GM12878 (cell line): ENCODE measurements around the gene MVP. TPM values are rescaled to one million over a fixed set of nuclear protein-coding genes. Genes with fewer than 3 reads are reported as not detected.

Source experiments
- ATAC-seq: fragments of 200-7000 bp; cut with Tn5 transposase; 3 replicates; pipeline ENCODE4 v1.9.1; 2020; ENCODE audit warnings: mild to moderate bottlenecking, moderate library complexity
- BruUV-seq: library from RNA; stranded (reverse); fragments of 400-500 nt; replicated peaks from 2 replicates; lab custom pipeline; 2021; lab: Mats Ljungman, UMichigan
- CTCF ChIA-PET: fragments of 300-600 bp; sonication (Branson Sonifier 250); formaldehyde crosslinking; extraction: SDS; loops from one replicate; lab custom pipeline; 2021; ENCODE audit warnings: inconsistent platforms; lab: Yijun Ruan, JAX
- POLR2A ChIA-PET: fragments of 350-600 bp; formaldehyde crosslinking; extraction: SDS; loops from one replicate; lab custom pipeline; 2021; ENCODE audit warnings: inconsistent platforms; lab: Charles Lee
- RAD21 ChIA-PET: fragments of 300-600 bp; sonication (Branson Sonifier 250); formaldehyde crosslinking; loops from one replicate; lab custom pipeline; 2023; ENCODE audit warnings: antibody characterized with exemption; ENCODE audit not compliant: unreplicated experiment; lab: Charles Lee
- SMC1A ChIA-PET: fragments of 300-600 bp; sonication (Branson Sonifier 250); formaldehyde crosslinking; loops from one replicate; lab custom pipeline; 2023; ENCODE audit not compliant: unreplicated experiment, uncharacterized antibody; lab: Charles Lee
- DNase-seq: peaks from one replicate; pipeline ENCODE4 v3.0.0-alpha.2; 2011; ENCODE audit warnings: low read depth, low spot score
- FAIRE-seq: peaks from 3 replicates; lab custom pipeline; 2011; peaks lifted over from hg19 to GRCh38; lab: Jason Lieb, UNC
- H2AFZ ChIP-seq: 2 replicates; pipeline ENCODE4 v1.6.0; 2011; ENCODE audit warnings: low read depth, low read length, control low read depth; ENCODE audit not compliant: control insufficient read depth
- H3K27ac ChIP-seq: 2 replicates; pipeline ENCODE4 v1.5.1; 2011; ENCODE audit warnings: control low read depth; ENCODE audit not compliant: control insufficient read depth, insufficient read depth
- H3K27me3 ChIP-seq, 2 experiments: replicated peaks in 1 of 2; 2 replicates each; pipeline versions ENCODE4 v1.6.0 to v1.6.1; 2011; ENCODE audit warnings: low read length in 1 of 2; ENCODE audit not compliant: control insufficient read depth in 2 of 2, insufficient read depth in 2 of 2
- H3K36me3 ChIP-seq, 2 experiments: 2 replicates each; pipeline ENCODE4 v1.5.1; 2011; ENCODE audit warnings: low read length in 1 of 2; ENCODE audit not compliant: control insufficient read depth in 2 of 2, insufficient read depth in 2 of 2
- H3K4me1 ChIP-seq: 2 replicates; pipeline ENCODE4 v1.6.1; 2011; ENCODE audit warnings: mild to moderate bottlenecking, low read length, moderate library complexity, mixed read lengths; ENCODE audit not compliant: control insufficient read depth, insufficient read depth
- H3K4me2 ChIP-seq: 2 replicates; pipeline ENCODE4 v1.6.0; 2011; ENCODE audit warnings: control low read depth; ENCODE audit not compliant: control insufficient read depth, insufficient read depth
- H3K4me3 ChIP-seq: fragments of 200-600 bp; sonication (generic); 2 replicates; pipeline ENCODE4 v1.5.1; 2016
- H3K79me2 ChIP-seq: 2 replicates; pipeline ENCODE4 v1.6.0; 2011; ENCODE audit warnings: low read length; ENCODE audit not compliant: control insufficient read depth, insufficient read depth
- H3K9ac ChIP-seq: 2 replicates; pipeline ENCODE4 v1.8.0; 2011; ENCODE audit warnings: low read length, control low read depth, mixed read lengths; ENCODE audit not compliant: control insufficient read depth, insufficient read depth
- H3K9me3 ChIP-seq: replicated peaks from 3 replicates; pipeline ENCODE4 v1.5.1; 2011; ENCODE audit warnings: mild to moderate bottlenecking, low read length; ENCODE audit not compliant: control insufficient read depth, insufficient read depth
- H4K20me1 ChIP-seq: 2 replicates; pipeline ENCODE4 v1.6.0; 2011; ENCODE audit not compliant: control insufficient read depth, insufficient read depth
- DPF2 ChIP-seq: fragments of 450-650 bp; IDR thresholded peaks from 2 replicates; pipeline ENCODE4 v1.6.1; 2017; ENCODE audit warnings: mild to moderate bottlenecking
- FOS ChIP-seq: IDR thresholded peaks from 3 replicates; pipeline ENCODE4 v1.6.1; 2011; ENCODE audit warnings: borderline replicate concordance; ENCODE audit not compliant: insufficient read length; ENCODE audit errors: extremely low read depth
- IRF5 ChIP-seq: fragments of 450-650 bp; IDR thresholded peaks from 2 replicates; pipeline ENCODE4 v1.6.1; 2017; ENCODE audit warnings: borderline replicate concordance
- NBN ChIP-seq: fragments of 450-650 bp; IDR thresholded peaks from 2 replicates; pipeline ENCODE4 v1.6.1; 2016
- NKRF ChIP-seq: fragments of 450-650 bp; conservative IDR thresholded peaks from 2 replicates; pipeline ENCODE4 v1.6.1; 2017; ENCODE audit warnings: mild to moderate bottlenecking, moderate library complexity
- NR2F1 ChIP-seq: fragments of 450-650 bp; conservative IDR thresholded peaks from 2 replicates; pipeline ENCODE4 v1.6.1; 2017; ENCODE audit warnings: mild to moderate bottlenecking
- RAD21 ChIP-seq: IDR thresholded peaks from 2 replicates; pipeline ENCODE4 v1.6.1; 2011; ENCODE audit warnings: mild to moderate bottlenecking, low read depth, low read length, moderate library complexity; ENCODE audit not compliant: insufficient read depth
- SIX5 ChIP-seq: IDR thresholded peaks from 2 replicates; pipeline ENCODE4 v1.6.1; 2011; ENCODE audit warnings: mild to moderate bottlenecking, low read depth, low read length, moderate library complexity; ENCODE audit not compliant: severe bottlenecking
- SREBF1 ChIP-seq: IDR thresholded peaks from 2 replicates; pipeline ENCODE4 v1.6.1; 2012; ENCODE audit warnings: mild to moderate bottlenecking, low read length
- ZNF274 ChIP-seq: IDR thresholded peaks from one replicate; pipeline ENCODE4 v1.8.0; 2011; ENCODE audit not compliant: insufficient read length, insufficient read depth
- WGBS: methylation state at CpG from one replicate; pipeline ENCODE4 v1.1.6; 2016; ENCODE audit warnings: low lambda C conversion rate; ENCODE audit not compliant: insufficient replicate concordance, insufficient coverage; ENCODE audit errors: missing lambda C conversion rate; 5-methylcytosine and 5-hydroxymethylcytosine counted together
- in situ Hi-C: fragments of 300-500 bp; cut with MboI; formaldehyde crosslinking; loops from 9 replicates; pipeline ENCODE4 v1.14.3; 2018; ENCODE audit warnings: mixed read lengths
- intact Hi-C: fragments of 100-400 bp; cut with micrococcal nuclease; formaldehyde crosslinking; loops from one replicate; pipeline ENCODE4 v1.14.2; 2022; ENCODE audit not compliant: unreplicated experiment
- polyA plus RNA-seq, 11 experiments: library from polyadenylated mRNA; depleted of rRNA in 4 of 11; unstranded in 6 of 11; stranded (reverse) in 5 of 11; fragments of >200 nt; fragmentation: Nextera tagmentation in 4 of 11; fragmentation: Illumina TruSeq in 1 of 11; extraction: Ambion mirVana in 4 of 11; extraction: Trizol in 1 of 11; gene quantifications; 1 replicate in 1 of 11; 2 replicates in 10 of 11; pipeline versions ENCODE4 v1.2.1 to v1.2.3, GENCODE V29; 2011 to 2016; ENCODE audit warnings: inconsistent platforms in 2 of 11, missing spikeins in 2 of 11, low read depth in 1 of 11
- total RNA-seq, 4 experiments: library from RNA; depleted of rRNA in 3 of 4; stranded (reverse); fragments of >200 nt in 3 of 4; fragmentation: Illumina TruSeq in 1 of 4; extraction: Trizol in 1 of 4; gene quantifications; 2 replicates each; pipeline versions ENCODE4 v1.2.1 to v1.2.3, GENCODE V29; 2013 to 2021

Gene MVP
- total and polyA plus RNA-seq, 10 of the 15 experiments (the other 5 are each of a cell fraction or from before 2014, with no cell fraction given) = 0.98 to 74.2 (median 54.7) TPM

- TF ChIP-seq ZNF274 (no peak), SREBF1 (peak; percentile 99), FOS (no peak), IRF5 (no peak)
Observed at GRCh38 chr16:29862884-29863668, 42.8 kb downstream of the MVP start, which contains the start of gene CDIPT (continued).

- BruUV-seq = no TSS peak
Observed at GRCh38 chr16:29863669-29863984, 43.4 kb downstream of the MVP start.

More at GRCh38 chr16:29863669-29863984, 43.4 kb downstream of the MVP start:
- RAD21 ChIA-PET = no interaction called here
- peaks cover 7% of the 10 kb centered on the region for H3K79me2 ChIP-seq
- H4K20me1 ChIP-seq = no peaks in the 10 kb centered on the region
- POLR2A ChIA-PET = interaction anchor here (1.5 kb wide), 1 partner anchor 43 kb away, joined by 6 read pairs; the partner anchor contains the start of gene MVP
- FAIRE-seq (no peak), ATAC-seq (no peak), DNase-seq (no peak)
- H3K27ac ChIP-seq = no peak overlapping the region
- 42% methylated on average over 16 of the region's 16 CpGs for WGBS
- H3K4me2 ChIP-seq = peak overlapping the region; percentile 80
- in situ Hi-C loops = no loop called here
- no peaks in the 10 kb centered on the region for H3K9me3 ChIP-seq
- peaks cover 0 to 3% of the 10 kb centered on the region in 2 experiments; a peak in 2 of 4 replicates for H3K36me3 ChIP-seq
- 0 out of 4 replicates have a peak, but pooled peaks cover 0 to 1% of the 10 kb centered on the region in 2 experiments for H3K27me3 ChIP-seq
- H3K4me1 ChIP-seq = peaks cover 4% of the 10 kb centered on the region
- no peak overlapping the region for H3K9ac ChIP-seq
- SMC1A ChIA-PET = no interaction called here
- peak overlapping the region; percentile 100 for H2AFZ ChIP-seq
- CTCF ChIA-PET = interaction anchor here (1.5 kb wide), 1 partner anchor 16 kb away, joined by 6 read pairs; no protein-coding TSS in a partner anchor
- intact Hi-C loops = loop anchor here (5.0 to 10.0 kb wide), 2 partner anchors 41 to 61 kb away; partner anchors contain the start of genes KCTD13 and MVP
- no peak for TF ChIP-seq SIX5
- TF ChIP-seq DPF2 = 0 out of 2 replicates have a peak, but pooled peaks have one; percentile 5
- peak; percentile 26; the same call in 1 of the 2 replicates for TF ChIP-seq RAD21
- TF ChIP-seq NKRF = no peak
- peak; percentile 83 for TF ChIP-seq NR2F1
- peak; percentile 7; the same call in 1 of the 2 replicates for TF ChIP-seq NBN
- 0 out of 2 replicates have a peak overlapping the region, but pooled peaks have one; percentile 13 for H3K4me3 ChIP-seq
